CD4-positive, CD25-positive, alpha-beta regulatory T cell (primary cell): Measurements from ENCODE around the gene PTPN5. TPM values are rescaled to one million over a fixed set of nuclear protein-coding genes. Genes with fewer than 3 reads are reported as not detected.

Experiments used
- ATAC-seq, 2 donors: fragments of 150-1000 bp; cut with Tn5 transposase; one replicate each; pipeline ENCODE4 v1.10.0; 2021; ENCODE audit warnings: low read depth in 2 of 2, moderate number of reproducible peaks in 2 of 2, moderate library complexity in 1 of 2
- DNase-seq, 3 donors: peaks; one replicate each; pipeline versions ENCODE4 v3.0.0 to v3.0.0-alpha.2; 2012 to 2022; ENCODE audit warnings: mixed read lengths in 1 of 3
- H3K27ac ChIP-seq: one replicate; pipeline ENCODE4 v1.7.0; 2013; ENCODE audit warnings: mild to moderate bottlenecking, low read length; ENCODE audit not compliant: insufficient read depth, poor library complexity, severe bottlenecking
- H3K27me3 ChIP-seq: one replicate; pipeline ENCODE4 v1.7.0; 2013; ENCODE audit warnings: low read length; ENCODE audit not compliant: control insufficient read depth, insufficient read depth
- H3K36me3 ChIP-seq: one replicate; pipeline ENCODE4 v1.7.0; 2013; ENCODE audit warnings: mild to moderate bottlenecking, low read length, moderate library complexity; ENCODE audit not compliant: control insufficient read depth, insufficient read depth
- H3K4me1 ChIP-seq: 2 replicates; pipeline ENCODE4 v1.7.0; 2013; ENCODE audit warnings: mild to moderate bottlenecking, low read length; ENCODE audit not compliant: insufficient read depth, control insufficient read depth, poor library complexity, severe bottlenecking
- H3K4me3 ChIP-seq: one replicate; pipeline ENCODE4 v1.7.0; 2013; ENCODE audit warnings: low read depth, mild to moderate bottlenecking, low read length, moderate library complexity
- H3K9me3 ChIP-seq, 2 experiments: 1 replicate in 1 of 2; 2 replicates in 1 of 2; pipeline ENCODE4 v1.7.0; 2013; ENCODE audit warnings: low read length in 2 of 2, mild to moderate bottlenecking in 1 of 2, moderate library complexity in 1 of 2; ENCODE audit not compliant: control insufficient read depth in 2 of 2
- H3K27ac Mint-ChIP-seq, 3 donors: one replicate each; pipeline ENCODE4 v1.8.0; 2020 to 2022; ENCODE audit warnings: mild to moderate bottlenecking in 3 of 3, mixed read lengths in 3 of 3, moderate library complexity in 2 of 3
- H3K27me3 Mint-ChIP-seq: one replicate; pipeline ENCODE4 v1.8.0; 2022; ENCODE audit warnings: mild to moderate bottlenecking, mixed read lengths
- H3K36me3 Mint-ChIP-seq: one replicate; pipeline ENCODE4 v1.8.0; 2020; ENCODE audit warnings: mixed read lengths
- H3K4me1 Mint-ChIP-seq, 4 donors: one replicate each; pipeline ENCODE4 v1.8.0; 2020 to 2022; ENCODE audit warnings: mixed read lengths in 4 of 4, mild to moderate bottlenecking in 1 of 4
- H3K4me3 Mint-ChIP-seq, 4 donors: one replicate each; pipeline ENCODE4 v1.8.0; 2020 to 2022; ENCODE audit warnings: mild to moderate bottlenecking in 4 of 4, mixed read lengths in 4 of 4, moderate library complexity in 3 of 4
- H3K9me3 Mint-ChIP-seq, 7 donors: one replicate each; pipeline ENCODE4 v1.8.0; 2020 to 2022; ENCODE audit warnings: mixed read lengths in 7 of 7, mild to moderate bottlenecking in 3 of 7, moderate library complexity in 2 of 7
- polyA plus RNA-seq, 4 donors: library from polyadenylated mRNA; unstranded; fragments of 300-500 nt; fragmentation: Illumina TruSeq; gene quantifications; one replicate each; pipeline ENCODE4 v1.2.3, GENCODE V29; 2021
- total RNA-seq: library from RNA; stranded (reverse); gene quantifications from one replicate; pipeline ENCODE4 v1.2.3, GENCODE V29; 2022

PTPN5 gene
- total and polyA plus RNA-seq, 5 donors from 2014 or later = not detected

DNA sequence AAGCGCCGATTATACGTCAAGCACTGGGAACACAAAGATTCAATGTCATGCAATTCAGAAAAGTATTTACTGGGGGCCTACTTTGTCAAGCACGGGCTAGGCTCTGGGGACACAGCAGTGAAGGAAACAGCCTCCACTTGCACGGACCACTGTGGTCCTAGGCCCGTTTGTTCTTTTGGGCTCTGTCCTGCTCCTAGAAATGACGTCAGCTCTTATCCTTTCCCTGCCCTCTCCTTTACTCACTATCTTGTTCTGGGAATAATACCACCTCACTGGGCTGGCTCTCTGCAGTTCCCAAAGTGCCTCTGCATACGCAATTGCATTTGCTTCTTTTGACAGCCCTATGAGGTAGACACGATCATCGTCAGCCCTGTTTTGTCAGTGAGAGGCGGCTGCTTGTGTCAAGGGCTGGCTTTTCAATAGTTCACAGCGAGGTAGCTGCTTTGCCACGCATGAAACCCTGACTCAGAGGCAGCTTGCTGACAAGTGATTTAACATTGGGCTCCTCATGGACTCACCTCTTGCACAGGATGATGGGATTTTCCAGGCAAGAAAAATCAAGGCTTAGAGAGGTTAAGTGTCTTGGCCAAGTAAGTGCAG lies 42.7 kb downstream of the PTPN5 start:
- Histone ChIP-seq H3K4me3 (no peak overlapping the region), H3K4me1 (no peaks in the 10 kb centered on the region), H3K9me3 (no peaks in the 10 kb centered on the region), H3K27me3 (no peaks in the 10 kb centered on the region), H3K27ac (no peak overlapping the region), H3K36me3 (no peaks in the 10 kb centered on the region)
- ATAC-seq (no peak), DNase-seq (no peak)
- Mint-ChIP-seq H3K36me3 (no peaks in the 10 kb centered on the region), H3K4me1 (no peaks in the 10 kb centered on the region), H3K4me3 (no peak overlapping the region), H3K27me3 (peaks cover 19% of the 10 kb centered on the region), H3K9me3 (peaks cover 0 to 3% (median 0%) of the 10 kb centered on the region in 7 donors), H3K27ac (no peak overlapping the region)

DNA sequence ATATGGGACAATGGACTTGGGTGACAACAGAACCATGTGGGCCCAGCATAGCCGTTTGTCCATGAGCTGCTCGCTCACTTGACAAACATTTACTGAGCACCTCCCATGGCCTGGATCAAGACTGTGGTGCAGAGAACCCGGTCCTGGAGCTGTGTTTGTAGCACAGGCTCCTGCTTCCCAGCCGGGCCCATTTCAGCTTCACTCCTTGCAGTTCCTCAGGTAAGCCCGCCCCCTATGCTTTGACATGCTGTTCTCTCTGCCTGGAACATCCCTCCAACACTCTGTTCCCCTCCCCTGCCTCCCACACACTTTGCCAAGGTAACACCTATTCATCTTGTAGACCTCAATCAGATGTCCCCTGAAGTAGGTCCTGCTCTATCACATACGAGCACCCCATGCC lies 46.3 kb downstream of the PTPN5 start:
- Mint-ChIP-seq H3K4me3 (no peak overlapping the region), H3K9me3 (no peaks in the 10 kb centered on the region), H3K4me1 (no peaks in the 10 kb centered on the region), H3K27ac (peak overlapping the region in 1 of 3 donors; percentile 56), H3K27me3 (peaks cover 5% of the 10 kb centered on the region), H3K36me3 (no peaks in the 10 kb centered on the region)
- Histone ChIP-seq H3K36me3 (no peaks in the 10 kb centered on the region), H3K27me3 (no peaks in the 10 kb centered on the region), H3K4me1 (no peaks in the 10 kb centered on the region), H3K9me3 (no peaks in the 10 kb centered on the region), H3K27ac (no peak overlapping the region), H3K4me3 (no peak overlapping the region)
- DNase-seq (no peak), ATAC-seq (no peak)

DNA sequence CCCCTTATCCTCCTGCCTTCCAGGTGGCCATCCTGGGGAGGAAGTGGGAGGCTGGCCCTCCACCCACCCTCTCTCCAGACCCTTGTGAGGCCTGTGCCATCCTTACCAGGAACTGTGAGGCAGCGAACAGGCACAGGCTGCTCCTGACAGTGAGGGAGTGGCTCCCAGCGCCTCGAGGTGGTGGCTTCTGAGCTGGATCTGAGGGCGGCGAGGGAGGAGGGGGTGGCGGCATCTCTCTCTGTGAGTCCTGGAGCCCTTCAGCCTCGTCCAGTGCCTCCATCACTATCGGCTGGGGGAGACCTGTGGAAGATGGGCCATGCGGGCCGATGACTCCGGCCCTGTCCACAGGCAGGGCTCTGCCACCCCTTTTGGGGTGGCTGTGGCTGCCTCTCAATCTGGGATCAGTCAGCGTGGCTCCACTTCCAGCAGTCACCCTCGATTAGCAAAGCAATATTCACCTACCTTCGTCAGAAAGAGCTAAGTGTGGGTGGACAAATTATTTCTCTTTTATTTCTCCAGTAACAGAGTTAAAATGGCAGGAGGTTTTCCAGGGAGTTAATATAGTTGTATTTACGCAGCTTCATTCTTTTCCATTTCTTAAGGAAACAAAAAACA lies 47.6 kb downstream of the PTPN5 start:
- Histone ChIP-seq H3K27me3 (no peaks in the 10 kb centered on the region), H3K4me1 (no peaks in the 10 kb centered on the region), H3K27ac (no peak overlapping the region), H3K36me3 (no peaks in the 10 kb centered on the region), H3K9me3 (no peaks in the 10 kb centered on the region), H3K4me3 (no peak overlapping the region)
- H3K27me3 Mint-ChIP-seq = peaks cover 5% of the 10 kb centered on the region
- no peak overlapping the region for H3K27ac Mint-ChIP-seq
- no peaks in the 10 kb centered on the region for H3K4me1 Mint-ChIP-seq
- ATAC-seq (no peak), DNase-seq (no peak)
- H3K4me3 Mint-ChIP-seq = no peak overlapping the region
- H3K9me3 Mint-ChIP-seq = no peaks in the 10 kb centered on the region
- no peaks in the 10 kb centered on the region for H3K36me3 Mint-ChIP-seq

DNA sequence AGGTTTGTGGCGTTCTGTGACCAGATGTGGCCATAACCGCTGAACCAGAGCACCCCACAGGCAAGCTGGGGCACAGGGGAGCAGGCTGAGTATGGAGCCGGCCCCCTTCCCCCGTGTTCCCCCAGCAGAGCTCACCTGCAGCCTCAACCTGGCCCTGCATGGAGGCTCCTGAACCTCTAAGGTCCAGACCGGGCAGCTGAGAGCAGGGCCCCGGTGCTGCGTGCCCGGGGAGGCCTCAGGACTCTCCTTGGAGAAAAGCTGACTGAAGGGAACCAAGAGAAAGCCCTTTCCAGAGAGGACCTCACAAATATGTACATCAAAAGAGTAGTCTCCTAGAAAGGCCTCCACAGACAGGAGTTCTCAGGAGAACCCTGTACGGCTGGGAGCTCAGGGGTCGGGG lies 48.2 kb downstream of the PTPN5 start:
- Mint-ChIP-seq H3K9me3 (peaks cover 0 to under 1% (median 0%) of the 10 kb centered on the region in 7 donors), H3K4me3 (no peak overlapping the region), H3K36me3 (no peaks in the 10 kb centered on the region), H3K27ac (no peak overlapping the region), H3K4me1 (no peaks in the 10 kb centered on the region), H3K27me3 (peaks cover 1% of the 10 kb centered on the region)
- DNase-seq (no peak), ATAC-seq (no peak)
- Histone ChIP-seq H3K9me3 (no peaks in the 10 kb centered on the region), H3K27me3 (no peaks in the 10 kb centered on the region), H3K4me1 (no peaks in the 10 kb centered on the region), H3K36me3 (no peaks in the 10 kb centered on the region), H3K27ac (no peak overlapping the region), H3K4me3 (no peak overlapping the region)

DNA sequence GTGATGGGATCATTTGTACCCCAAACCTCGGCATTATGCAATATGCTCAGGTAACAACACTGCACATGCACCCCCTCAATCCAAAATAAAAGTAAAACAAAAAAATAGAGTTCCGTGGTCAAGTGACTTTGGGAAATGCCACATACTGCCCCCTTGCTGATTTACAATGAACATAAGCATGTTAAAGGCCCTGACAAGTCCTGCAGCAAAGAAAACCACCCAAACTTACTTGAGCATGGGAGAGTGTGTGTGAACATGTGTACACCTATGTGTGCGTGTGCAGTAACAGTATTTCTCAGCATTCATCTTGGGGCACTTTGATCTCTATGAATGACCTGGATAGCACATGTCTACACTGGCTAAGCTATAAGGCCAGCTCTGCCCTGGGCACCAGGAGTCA lies 49.8 kb downstream of the PTPN5 start:
- Mint-ChIP-seq H3K9me3 (peaks cover 0 to 2% (median 0%) of the 10 kb centered on the region in 7 donors), H3K4me1 (no peaks in the 10 kb centered on the region), H3K27ac (no peak overlapping the region), H3K4me3 (no peak overlapping the region), H3K36me3 (no peaks in the 10 kb centered on the region), H3K27me3 (no peaks in the 10 kb centered on the region)
- H3K27me3 ChIP-seq = no peaks in the 10 kb centered on the region
- H3K36me3 ChIP-seq = no peaks in the 10 kb centered on the region
- H3K9me3 ChIP-seq = no peaks in the 10 kb centered on the region
- ATAC-seq = no peak
- H3K4me1 ChIP-seq = no peaks in the 10 kb centered on the region
- no peak overlapping the region for H3K27ac ChIP-seq
- no peak overlapping the region for H3K4me3 ChIP-seq
- no peak for DNase-seq

DNA sequence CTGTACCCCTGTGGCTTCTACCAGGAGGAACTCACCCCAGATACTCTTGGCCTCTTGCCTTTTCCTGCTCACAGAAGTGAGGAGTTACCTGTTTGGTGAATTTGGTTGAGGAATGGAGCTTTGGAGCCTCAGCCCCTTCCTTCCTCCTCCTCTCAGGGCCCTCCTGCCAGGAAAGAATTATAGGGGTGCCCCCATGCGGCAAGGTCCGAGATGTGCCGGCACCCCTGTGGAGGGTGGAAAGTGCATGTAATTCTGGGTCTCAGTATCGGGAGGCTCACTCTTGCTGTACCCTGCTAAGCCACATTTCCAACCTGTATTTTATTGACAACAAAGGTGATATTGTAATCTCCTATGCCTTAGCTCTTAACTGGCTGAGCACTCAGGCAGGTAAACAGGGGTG lies 51.9 kb downstream of the PTPN5 start:
- no peak overlapping the region for H3K4me3 ChIP-seq
- ATAC-seq = no peak
- H3K9me3 ChIP-seq = no peaks in the 10 kb centered on the region
- no peak for DNase-seq
- no peaks in the 10 kb centered on the region for H3K36me3 ChIP-seq
- Mint-ChIP-seq H3K4me1 (no peaks in the 10 kb centered on the region), H3K27me3 (peaks cover 4% of the 10 kb centered on the region), H3K9me3 (peaks cover 0 to 2% (median 0%) of the 10 kb centered on the region in 7 donors), H3K36me3 (no peaks in the 10 kb centered on the region), H3K4me3 (no peak overlapping the region), H3K27ac (no peak overlapping the region)
- H3K27me3 ChIP-seq = no peaks in the 10 kb centered on the region
- no peak overlapping the region for H3K27ac ChIP-seq
- no peaks in the 10 kb centered on the region for H3K4me1 ChIP-seq

DNA sequence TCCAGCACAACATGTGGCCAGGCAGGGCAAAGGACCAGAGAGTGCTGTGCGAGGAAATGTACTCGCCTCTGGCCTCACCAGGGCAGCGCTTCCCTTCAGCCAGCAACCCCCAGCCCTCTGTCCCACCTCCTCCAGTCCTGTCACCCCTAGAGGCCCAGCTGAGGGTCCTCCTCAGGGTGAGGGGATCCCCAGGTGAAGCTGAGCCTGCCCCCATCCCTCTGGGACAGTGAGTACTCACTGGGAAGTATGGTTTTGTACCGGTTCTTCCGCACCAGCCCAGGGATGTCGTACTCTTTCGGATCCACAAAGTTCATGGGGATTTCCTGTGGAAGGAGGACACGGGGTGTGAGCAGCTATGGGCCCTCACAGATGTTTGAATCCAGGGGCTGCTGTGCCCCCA lies 54.0 kb downstream of the PTPN5 start:
- H3K9me3 ChIP-seq = no peaks in the 10 kb centered on the region
- H3K4me1 ChIP-seq = no peaks in the 10 kb centered on the region
- H3K27ac Mint-ChIP-seq = no peak overlapping the region
- no peaks in the 10 kb centered on the region for H3K36me3 Mint-ChIP-seq
- H3K27me3 ChIP-seq = no peaks in the 10 kb centered on the region
- H3K27ac ChIP-seq = no peak overlapping the region
- no peak overlapping the region for H3K4me3 ChIP-seq
- H3K27me3 Mint-ChIP-seq = peaks cover 4% of the 10 kb centered on the region
- DNase-seq = no peak
- no peak overlapping the region for H3K4me3 Mint-ChIP-seq
- no peaks in the 10 kb centered on the region for H3K4me1 Mint-ChIP-seq
- no peak for ATAC-seq
- H3K9me3 Mint-ChIP-seq = peaks cover 0 to 2% (median 0%) of the 10 kb centered on the region in 7 donors
- H3K36me3 ChIP-seq = no peaks in the 10 kb centered on the region

DNA sequence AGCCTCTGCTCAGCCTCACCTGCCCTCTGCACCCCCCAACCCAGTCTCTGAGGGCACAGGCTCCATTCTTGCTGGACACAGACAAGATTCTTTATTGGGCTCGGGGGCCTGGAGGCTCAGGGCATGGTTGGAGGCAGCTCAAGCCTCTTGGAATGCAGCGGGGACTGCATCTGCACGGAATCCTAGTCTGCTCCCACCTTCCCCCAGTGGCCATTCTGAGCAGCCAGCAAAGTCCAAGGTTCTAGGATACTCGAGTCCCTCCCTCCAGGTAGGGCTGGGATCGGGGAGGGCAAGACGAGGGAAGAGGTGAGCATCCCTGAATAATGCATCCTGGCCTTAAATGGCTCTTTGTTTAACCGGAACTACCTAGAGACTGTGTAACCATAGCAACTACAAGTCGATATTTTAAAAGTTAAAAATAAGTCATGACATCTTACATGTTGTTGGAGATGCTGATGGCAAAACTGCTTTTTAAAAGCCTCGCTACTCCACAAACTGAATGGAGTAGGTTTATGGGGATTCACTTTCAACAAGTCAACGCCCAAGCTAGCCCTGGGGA lies 54.9 kb downstream of the PTPN5 start:
- Mint-ChIP-seq H3K4me1 (peaks cover 0 to 4% (median 2%) of the 10 kb centered on the region in 4 donors), H3K36me3 (no peaks in the 10 kb centered on the region), H3K27me3 (peaks cover 4% of the 10 kb centered on the region), H3K27ac (no peak overlapping the region), H3K4me3 (no peak overlapping the region), H3K9me3 (peaks cover 0 to 2% (median 0%) of the 10 kb centered on the region in 7 donors)
- no peak for ATAC-seq
- Histone ChIP-seq H3K4me3 (no peak overlapping the region), H3K9me3 (no peaks in the 10 kb centered on the region), H3K27ac (no peak overlapping the region), H3K36me3 (no peaks in the 10 kb centered on the region), H3K27me3 (no peaks in the 10 kb centered on the region), H3K4me1 (no peaks in the 10 kb centered on the region)
- DNase-seq = no peak
